NCI-H345 treated with DMSO at 0.1 percent for 48 hours (cell line): ENCODE results near the gene HS2ST1.
"Not testable (repeated sequence)": the region's sequence is repeated elsewhere in the genome, so short reads cannot be mapped to it uniquely, and the experiment has no call there.

ENCODE experiments used
- DNase-seq: peaks from one replicate; lab custom pipeline; 2025; ENCODE audit not compliant: unreplicated experiment; lab: John Stamatoyannopoulos, UW

Gene HS2ST1

GRCh38 chr1:86965012-86965826 is 50.8 kb downstream of the HS2ST1 start:
- DNase-seq = no peak

GRCh38 chr1:86965827-86966182 is 51.4 kb downstream of the HS2ST1 start:
- DNase-seq = no peak

GRCh38 chr1:86970938-86971337 is 56.5 kb downstream of the HS2ST1 start:
- no peak for DNase-seq

- DNase-seq = no peak
Measured at GRCh38 chr1:86971778-86972177, 57.3 kb downstream of the HS2ST1 start.

- DNase-seq = no peak
Measured at GRCh38 chr1:86972262-86972661, 57.8 kb downstream of the HS2ST1 start.

GRCh38 chr1:86975993-86976550 is 61.6 kb downstream of the HS2ST1 start:
- DNase-seq = no peak

- DNase-seq = no peak
Measured at GRCh38 chr1:86976664-86977063, 62.2 kb downstream of the HS2ST1 start.

GRCh38 chr1:86981482-86982213 is 67.2 kb downstream of the HS2ST1 start:
- DNase-seq = no peak

- not testable (repeated sequence) for DNase-seq
Measured at GRCh38 chr1:86983677-86984076, 69.2 kb downstream of the HS2ST1 start.

GRCh38 chr1:86987446-86987845 is 73.0 kb downstream of the HS2ST1 start:
- no peak for DNase-seq

- DNase-seq = no peak
Measured at GRCh38 chr1:86988835-86989234, 74.4 kb downstream of the HS2ST1 start.

GRCh38 chr1:86989690-86990089 is 75.3 kb downstream of the HS2ST1 start:
- not testable (repeated sequence) for DNase-seq

- no peak for DNase-seq
Measured at GRCh38 chr1:86990826-86991225, 76.4 kb downstream of the HS2ST1 start.

GRCh38 chr1:86991549-86992186 is 77.2 kb downstream of the HS2ST1 start:
- no peak for DNase-seq

- no peak for DNase-seq
Measured at GRCh38 chr1:86992861-86993260, 78.4 kb downstream of the HS2ST1 start.

GRCh38 chr1:86993269-86993985 is 79.0 kb downstream of the HS2ST1 start:
- no peak for DNase-seq

GRCh38 chr1:86994061-86994460 is 79.6 kb downstream of the HS2ST1 start:
- no peak for DNase-seq

- no peak for DNase-seq
Measured at GRCh38 chr1:86997538-86997937, 83.1 kb downstream of the HS2ST1 start.

GRCh38 chr1:86998280-86998679 is 83.8 kb downstream of the HS2ST1 start:
- no peak for DNase-seq

GRCh38 chr1:86998727-86999126 is 84.3 kb downstream of the HS2ST1 start:
- DNase-seq = no peak

GRCh38 chr1:87000460-87000859 is 86.0 kb downstream of the HS2ST1 start:
- DNase-seq = no peak
